HepG2 (cell line): ENCODE data around the gene DDX17. TPM values are rescaled to one million over a fixed set of nuclear protein-coding genes. Genes with fewer than 3 reads are reported as not detected.

Experiments used
- ARHGAP35 ChIP-seq: sonication (generic); formaldehyde crosslinking; IDR thresholded peaks from 2 replicates; pipeline ENCODE4 v1.9.0; 2022; ENCODE audit warnings: mild to moderate bottlenecking, inconsistent platforms, moderate library complexity, missing genetic modification reagents, borderline replicate concordance
- BCL6 ChIP-seq: IDR thresholded peaks from 2 replicates; pipeline ENCODE4 v1.6.1; 2016; ENCODE audit warnings: missing genetic modification reagents, missing compliant biosample characterization
- CCAR2 ChIP-seq: fragments of 200-400 bp; formaldehyde crosslinking; optimal IDR thresholded peaks from 2 replicates; pipeline ENCODE3; 2018; ENCODE audit warnings: low read depth, mild to moderate bottlenecking, low read length, moderate library complexity
- ELF3 ChIP-seq: IDR thresholded peaks from 2 replicates; pipeline ENCODE4 v1.6.1; 2016; ENCODE audit warnings: missing genetic modification reagents, missing compliant biosample characterization
- FOXJ3 ChIP-seq: sonication (generic); formaldehyde crosslinking; IDR thresholded peaks from 2 replicates; pipeline ENCODE4 v1.4.0; 2020; ENCODE audit warnings: missing genetic modification reagents, mild to moderate bottlenecking, borderline replicate concordance
- GATAD2A ChIP-seq: IDR thresholded peaks from 2 replicates; pipeline ENCODE4 v1.6.1; 2016
- HMG20B ChIP-seq: conservative IDR thresholded peaks from 2 replicates; pipeline ENCODE4 v1.6.1; 2016; ENCODE audit warnings: missing genetic modification reagents, missing compliant biosample characterization
- HNRNPLL ChIP-seq: fragments of 200-400 bp; formaldehyde crosslinking; IDR thresholded peaks from 2 replicates; pipeline ENCODE4 v1.6.1; 2017; ENCODE audit warnings: mild to moderate bottlenecking, low read depth, low read length; ENCODE audit not compliant: poor library complexity, severe bottlenecking
- HOXA5 ChIP-seq: sonication (generic); formaldehyde crosslinking; IDR thresholded peaks from 2 replicates; pipeline ENCODE4 v1.4.0; 2020; ENCODE audit warnings: missing genetic modification reagents
- MAFF ChIP-seq: IDR thresholded peaks from 2 replicates; pipeline ENCODE4 v1.6.1; 2011; ENCODE audit warnings: low read depth, low read length, improper control_type of control experiment
- MED13 ChIP-seq: sonication (generic); formaldehyde crosslinking; IDR thresholded peaks from 2 replicates; pipeline ENCODE4 v1.5.0; 2020; ENCODE audit warnings: missing genetic modification reagents
- NAIF1 ChIP-seq: sonication (generic); formaldehyde crosslinking; IDR thresholded peaks from 2 replicates; pipeline ENCODE4 v1.5.0; 2020; ENCODE audit warnings: mild to moderate bottlenecking, missing genetic modification reagents, borderline replicate concordance
- POLR2G ChIP-seq: fragments of 200-400 bp; formaldehyde crosslinking; IDR thresholded peaks from 2 replicates; pipeline ENCODE4 v1.6.1; 2018; ENCODE audit warnings: mild to moderate bottlenecking, low read depth, low read length, moderate library complexity
- SP2 ChIP-seq: sonication (generic); formaldehyde crosslinking; IDR thresholded peaks from 2 replicates; pipeline ENCODE4 v1.5.1; 2020; ENCODE audit warnings: mild to moderate bottlenecking, missing genetic modification reagents
- ZKSCAN5 ChIP-seq: sonication (generic); formaldehyde crosslinking; IDR thresholded peaks from 2 replicates; pipeline ENCODE4 v1.5.1; 2020; ENCODE audit warnings: mild to moderate bottlenecking, missing genetic modification reagents
- ZNF232 ChIP-seq: sonication (generic); formaldehyde crosslinking; IDR thresholded peaks from 2 replicates; pipeline ENCODE4 v1.4.0; 2020; ENCODE audit warnings: missing genetic modification reagents, borderline replicate concordance
- ZNF335 ChIP-seq: sonication (generic); formaldehyde crosslinking; IDR thresholded peaks from 2 replicates; pipeline ENCODE4 v1.4.0; 2020; ENCODE audit warnings: missing genetic modification reagents
- ZNF563 ChIP-seq: sonication (generic); formaldehyde crosslinking; IDR thresholded peaks from 2 replicates; pipeline ENCODE4 v1.8.0; 2022; ENCODE audit warnings: mild to moderate bottlenecking, moderate library complexity, missing genetic modification reagents
- polyA plus RNA-seq, 8 experiments: library from polyadenylated mRNA; depleted of rRNA in 3 of 8; stranded (reverse) in 7 of 8; unstranded in 1 of 8; fragments of >200 nt; fragmentation: Illumina TruSeq in 4 of 8; extraction: Trizol in 4 of 8; gene quantifications; 2 replicates each; pipeline versions ENCODE4 v1.2.1 to v1.2.3, GENCODE V29; 2011 to 2016; ENCODE audit warnings: low read depth in 4 of 8, missing spikeins in 1 of 8, mixed read lengths in 1 of 8; ENCODE audit not compliant: insufficient read depth in 1 of 8
- total RNA-seq, 5 experiments: library from RNA; depleted of rRNA; stranded (reverse); fragments of >200 nt; fragmentation: Illumina TruSeq; extraction: Trizol; gene quantifications; 2 replicates each; pipeline ENCODE4 v1.2.3, GENCODE V29; 2016; ENCODE audit warnings: low read depth in 1 of 5
- TF ChIP-seq, protein P1 (sequence below): sonication (generic); formaldehyde crosslinking; IDR thresholded peaks from 2 replicates; pipeline ENCODE4 v1.4.0; 2020; ENCODE audit warnings: mild to moderate bottlenecking, missing genetic modification reagents, borderline replicate concordance
- TF ChIP-seq, protein P2 (sequence below): sonication (generic); formaldehyde crosslinking; IDR thresholded peaks from 2 replicates; pipeline ENCODE4 v1.4.0; 2020; ENCODE audit warnings: mild to moderate bottlenecking, missing genetic modification reagents
- TF ChIP-seq, protein P3 (sequence below): sonication (generic); formaldehyde crosslinking; IDR thresholded peaks from 2 replicates; pipeline ENCODE4 v1.4.0; 2020; ENCODE audit warnings: missing genetic modification reagents, borderline replicate concordance

The DDX17 gene
- total and polyA plus RNA-seq, 2 of the 13 experiments (the other 11 are each of a cell fraction or from before 2014, with no cell fraction given) = 238 to 344 TPM

DNA sequence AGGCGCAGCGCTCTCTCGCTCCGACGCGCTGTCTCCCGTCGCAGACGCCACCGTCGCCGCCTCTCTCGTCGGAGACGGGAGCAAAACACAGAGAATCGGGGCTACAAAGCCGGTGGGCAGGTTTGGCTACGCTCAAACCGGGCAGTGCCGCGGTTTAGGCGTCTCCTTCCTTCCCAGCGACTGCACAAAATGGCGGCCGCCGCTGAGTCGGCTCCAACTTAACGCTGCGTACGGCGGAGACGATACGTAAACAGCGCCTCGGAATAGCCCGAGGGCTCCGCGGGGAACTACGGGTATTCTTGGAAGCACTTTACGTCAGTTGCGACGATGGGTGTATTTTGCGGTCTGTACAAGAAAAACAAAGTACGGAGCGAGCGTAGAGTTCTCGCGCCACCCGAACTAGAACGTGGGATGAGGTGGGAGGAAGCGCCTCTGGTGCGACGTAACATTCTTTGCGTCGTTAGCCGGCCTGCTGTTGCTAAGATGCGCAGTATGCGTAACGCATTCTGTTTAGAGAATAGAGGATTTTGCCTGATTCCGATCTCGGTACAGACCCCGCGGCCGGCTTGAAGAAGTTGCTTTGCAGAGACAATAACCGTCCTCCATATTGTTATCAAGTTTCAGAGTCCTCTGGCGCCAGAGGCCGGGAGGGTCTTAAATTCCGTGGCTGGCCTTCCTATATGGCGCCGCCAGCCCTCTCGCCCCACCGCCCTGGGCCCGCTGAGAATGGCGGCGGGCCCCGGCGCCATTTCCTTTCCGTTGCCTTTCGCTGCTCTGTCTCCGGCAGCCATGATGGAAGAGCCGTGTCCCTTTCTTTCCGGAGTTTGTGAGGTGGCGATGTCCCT is at the start of gene DDX17 (continued):
- TF ChIP-seq ARHGAP35 (0 out of 2 replicates have a peak, but pooled peaks have one; percentile 28), MAFF (no peak), HOXA5 (CRISPR knock-in tag) (peak; percentile 88), MED13 (0 out of 2 replicates have a peak, but pooled peaks have one; percentile 47), BCL6 (0 out of 2 replicates have a peak, but pooled peaks have one; percentile 2), HNRNPLL (peak; percentile 100), HMG20B (no peak), ZNF232 (CRISPR knock-in tag) (peak; percentile 68; the same call in 1 of the 2 replicates), FOXJ3 (CRISPR knock-in tag) (peak; percentile 60; the same call in 1 of the 2 replicates), ELF3 (CRISPR knock-in tag) (0 out of 2 replicates have a peak, but pooled peaks have one; percentile 53), SP2 (CRISPR knock-in tag) (no peak; the same call in 1 of the 2 replicates), NAIF1 (CRISPR knock-in tag) (peak; percentile 100), GATAD2A (peak; percentile 33; the same call in 1 of the 2 replicates), ZKSCAN5 (CRISPR knock-in tag) (no peak), ZNF563 (peak; percentile 12; the same call in 1 of the 2 replicates), POLR2G (peak; percentile 95), CCAR2 (peak; percentile 70), ZNF335 (CRISPR knock-in tag) (0 out of 2 replicates have a peak, but pooled peaks have one; percentile 54)
- TF ChIP-seq, protein P1, sequence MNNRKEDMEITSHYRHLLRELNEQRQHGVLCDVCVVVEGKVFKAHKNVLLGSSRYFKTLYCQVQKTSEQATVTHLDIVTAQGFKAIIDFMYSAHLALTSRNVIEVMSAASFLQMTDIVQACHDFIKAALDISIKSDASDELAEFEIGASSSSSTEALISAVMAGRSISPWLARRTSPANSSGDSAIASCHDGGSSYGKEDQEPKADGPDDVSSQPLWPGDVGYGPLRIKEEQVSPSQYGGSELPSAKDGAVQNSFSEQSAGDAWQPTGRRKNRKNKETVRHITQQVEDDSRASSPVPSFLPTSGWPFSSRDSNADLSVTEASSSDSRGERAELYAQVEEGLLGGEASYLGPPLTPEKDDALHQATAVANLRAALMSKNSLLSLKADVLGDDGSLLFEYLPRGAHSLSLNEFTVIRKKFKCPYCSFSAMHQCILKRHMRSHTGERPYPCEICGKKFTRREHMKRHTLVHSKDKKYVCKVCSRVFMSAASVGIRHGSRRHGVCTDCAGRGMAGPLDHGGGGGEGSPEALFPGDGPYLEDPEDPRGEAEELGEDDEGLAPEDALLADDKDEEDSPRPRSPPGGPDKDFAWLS = no peak
- TF ChIP-seq, protein P2, sequence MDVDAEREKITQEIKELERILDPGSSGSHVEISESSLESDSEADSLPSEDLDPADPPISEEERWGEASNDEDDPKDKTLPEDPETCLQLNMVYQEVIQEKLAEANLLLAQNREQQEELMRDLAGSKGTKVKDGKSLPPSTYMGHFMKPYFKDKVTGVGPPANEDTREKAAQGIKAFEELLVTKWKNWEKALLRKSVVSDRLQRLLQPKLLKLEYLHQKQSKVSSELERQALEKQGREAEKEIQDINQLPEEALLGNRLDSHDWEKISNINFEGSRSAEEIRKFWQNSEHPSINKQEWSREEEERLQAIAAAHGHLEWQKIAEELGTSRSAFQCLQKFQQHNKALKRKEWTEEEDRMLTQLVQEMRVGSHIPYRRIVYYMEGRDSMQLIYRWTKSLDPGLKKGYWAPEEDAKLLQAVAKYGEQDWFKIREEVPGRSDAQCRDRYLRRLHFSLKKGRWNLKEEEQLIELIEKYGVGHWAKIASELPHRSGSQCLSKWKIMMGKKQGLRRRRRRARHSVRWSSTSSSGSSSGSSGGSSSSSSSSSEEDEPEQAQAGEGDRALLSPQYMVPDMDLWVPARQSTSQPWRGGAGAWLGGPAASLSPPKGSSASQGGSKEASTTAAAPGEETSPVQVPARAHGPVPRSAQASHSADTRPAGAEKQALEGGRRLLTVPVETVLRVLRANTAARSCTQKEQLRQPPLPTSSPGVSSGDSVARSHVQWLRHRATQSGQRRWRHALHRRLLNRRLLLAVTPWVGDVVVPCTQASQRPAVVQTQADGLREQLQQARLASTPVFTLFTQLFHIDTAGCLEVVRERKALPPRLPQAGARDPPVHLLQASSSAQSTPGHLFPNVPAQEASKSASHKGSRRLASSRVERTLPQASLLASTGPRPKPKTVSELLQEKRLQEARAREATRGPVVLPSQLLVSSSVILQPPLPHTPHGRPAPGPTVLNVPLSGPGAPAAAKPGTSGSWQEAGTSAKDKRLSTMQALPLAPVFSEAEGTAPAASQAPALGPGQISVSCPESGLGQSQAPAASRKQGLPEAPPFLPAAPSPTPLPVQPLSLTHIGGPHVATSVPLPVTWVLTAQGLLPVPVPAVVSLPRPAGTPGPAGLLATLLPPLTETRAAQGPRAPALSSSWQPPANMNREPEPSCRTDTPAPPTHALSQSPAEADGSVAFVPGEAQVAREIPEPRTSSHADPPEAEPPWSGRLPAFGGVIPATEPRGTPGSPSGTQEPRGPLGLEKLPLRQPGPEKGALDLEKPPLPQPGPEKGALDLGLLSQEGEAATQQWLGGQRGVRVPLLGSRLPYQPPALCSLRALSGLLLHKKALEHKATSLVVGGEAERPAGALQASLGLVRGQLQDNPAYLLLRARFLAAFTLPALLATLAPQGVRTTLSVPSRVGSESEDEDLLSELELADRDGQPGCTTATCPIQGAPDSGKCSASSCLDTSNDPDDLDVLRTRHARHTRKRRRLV (CRISPR knock-in tag) = peak; percentile 57; the same call in 1 of the 2 replicates
- TF ChIP-seq, protein P3, sequence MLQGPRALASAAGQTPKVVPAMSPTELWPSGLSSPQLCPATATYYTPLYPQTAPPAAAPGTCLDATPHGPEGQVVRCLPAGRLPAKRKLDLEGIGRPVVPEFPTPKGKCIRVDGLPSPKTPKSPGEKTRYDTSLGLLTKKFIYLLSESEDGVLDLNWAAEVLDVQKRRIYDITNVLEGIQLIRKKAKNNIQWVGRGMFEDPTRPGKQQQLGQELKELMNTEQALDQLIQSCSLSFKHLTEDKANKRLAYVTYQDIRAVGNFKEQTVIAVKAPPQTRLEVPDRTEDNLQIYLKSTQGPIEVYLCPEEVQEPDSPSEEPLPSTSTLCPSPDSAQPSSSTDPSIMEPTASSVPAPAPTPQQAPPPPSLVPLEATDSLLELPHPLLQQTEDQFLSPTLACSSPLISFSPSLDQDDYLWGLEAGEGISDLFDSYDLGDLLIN (CRISPR knock-in tag) = no peak
